Measurements from ENCODE around the gene VAV3. TPM values are rescaled to one million over a fixed set of nuclear protein-coding genes. Genes with fewer than 3 reads are reported as not detected.
A peak's percentile ranks its signal among the peaks of the same experiment; 100 is the strongest.

The VAV3 gene
- polyA plus RNA-seq, 1 donor (not counting 4 experiments of a cell fraction or from before 2014, with no cell fraction given): 19.6 TPM

- Histone ChIP-seq H4K20me1 (ENCODE audit: control insufficient read depth, extremely low read depth, insufficient read depth, low read length) (no peaks in the 10 kb centered on the region), H3K9me3 (ENCODE audit: control insufficient read depth, low read depth, low read length) (no peaks in the 10 kb centered on the region), H3K36me3 (ENCODE audit: control insufficient read depth in 2 of 2, extremely low read depth in 1 of 2, insufficient read depth in 2 of 2, low read length in 2 of 2) (no peaks in the 10 kb centered on the region), H3K27me3 (ENCODE audit: control insufficient read depth, extremely low read depth, insufficient read depth, low read length) (no peaks in the 10 kb centered on the region), H3K4me3 (ENCODE audit: control insufficient read depth in 2 of 3, extremely low read depth in 1 of 3, insufficient read depth in 2 of 3, low read depth in 1 of 3, low read length in 3 of 3) (peak overlapping the region in 1 of 3 experiments; percentile 17), H3K9ac (ENCODE audit: control insufficient read depth, extremely low read depth, insufficient read depth, low read length) (no peak overlapping the region), H3K4me1 (ENCODE audit: control insufficient read depth, extremely low read depth, insufficient read depth, low read length) (peaks cover 21% of the 10 kb centered on the region), H3K27ac (ENCODE audit: control insufficient read depth, insufficient read depth, low read length) (peak overlapping the region; percentile 47), H3K4me2 (ENCODE audit: control insufficient read depth, extremely low read depth, insufficient read depth, low read depth, low read length) (peak overlapping the region; percentile 17), H2AFZ (ENCODE audit: control insufficient read depth, low read length) (no peak overlapping the region), H3K9me1 (ENCODE audit: control insufficient read depth, extremely low read depth, insufficient read depth, low read length) (no peaks in the 10 kb centered on the region), H3K79me2 (ENCODE audit: control insufficient read depth, insufficient read depth, low read length) (no peaks in the 10 kb centered on the region)
- dilution Hi-C loops (cut with MboI; ENCODE audit: extremely low pct_ligation_motif_present, low sequenced_read_pairs): no loop called here
- FAIRE-seq: peak; percentile 55
- TF ChIP-seq EZH2 (IDR thresholded peaks at IDR 0.05; ENCODE audit: low read length): no peak
- no peak for TF ChIP-seq CTCF (optimal IDR thresholded peaks at IDR 0.05 in 1 of 3, IDR thresholded peaks at IDR 0.05 in 1 of 3, conservative IDR thresholded peaks at IDR 0.05 in 1 of 3; ENCODE audit: extremely low read depth in 1 of 3, insufficient read depth in 2 of 3, low read length in 3 of 3)
- no peak for DNase-seq (ENCODE audit: low read depth, low spot score)
These were observed 342.0 kb downstream of the VAV3 start for GRCh38 chr1:107622966-107623365.

GRCh38 chr1:107622535-107622934, 342.4 kb downstream of the VAV3 start:
- TF ChIP-seq CTCF (optimal IDR thresholded peaks at IDR 0.05 in 1 of 3, IDR thresholded peaks at IDR 0.05 in 1 of 3, conservative IDR thresholded peaks at IDR 0.05 in 1 of 3; ENCODE audit: extremely low read depth in 1 of 3, insufficient read depth in 2 of 3, low read length in 3 of 3) (no peak), EZH2 (IDR thresholded peaks at IDR 0.05; ENCODE audit: low read length) (no peak)
- H2AFZ ChIP-seq (ENCODE audit: control insufficient read depth, low read length): no peak overlapping the region
- DNase-seq (ENCODE audit: low read depth, low spot score) (no peak), FAIRE-seq (no peak)
- dilution Hi-C loops (cut with MboI; ENCODE audit: extremely low pct_ligation_motif_present, low sequenced_read_pairs): no loop called here
- peaks cover 21% of the 10 kb centered on the region for H3K4me1 ChIP-seq (ENCODE audit: control insufficient read depth, extremely low read depth, insufficient read depth, low read length)
- no peaks in the 10 kb centered on the region for H3K9me1 ChIP-seq (ENCODE audit: control insufficient read depth, extremely low read depth, insufficient read depth, low read length)
- H3K27ac ChIP-seq (ENCODE audit: control insufficient read depth, insufficient read depth, low read length): no peak overlapping the region
- H3K9ac ChIP-seq (ENCODE audit: control insufficient read depth, extremely low read depth, insufficient read depth, low read length): no peak overlapping the region
- no peaks in the 10 kb centered on the region for H3K36me3 ChIP-seq (ENCODE audit: control insufficient read depth in 2 of 2, extremely low read depth in 1 of 2, insufficient read depth in 2 of 2, low read length in 2 of 2)
- H3K4me3 ChIP-seq (ENCODE audit: control insufficient read depth in 2 of 3, extremely low read depth in 1 of 3, insufficient read depth in 2 of 3, low read depth in 1 of 3, low read length in 3 of 3): no peak overlapping the region
- no peaks in the 10 kb centered on the region for H3K27me3 ChIP-seq (ENCODE audit: control insufficient read depth, extremely low read depth, insufficient read depth, low read length)
- no peak overlapping the region for H3K4me2 ChIP-seq (ENCODE audit: control insufficient read depth, extremely low read depth, insufficient read depth, low read depth, low read length)
- no peaks in the 10 kb centered on the region for H4K20me1 ChIP-seq (ENCODE audit: control insufficient read depth, extremely low read depth, insufficient read depth, low read length)
- no peaks in the 10 kb centered on the region for H3K9me3 ChIP-seq (ENCODE audit: control insufficient read depth, low read depth, low read length)
- no peaks in the 10 kb centered on the region for H3K79me2 ChIP-seq (ENCODE audit: control insufficient read depth, insufficient read depth, low read length)
